ENCODE data around the gene CNR1.

The CNR1 gene

GRCh38 chr6:88119769-88120168 is 46.4 kb downstream of the CNR1 start:
- no peak for TF ChIP-seq ZFP3 (CRISPR knock-in tag; IDR thresholded peaks at IDR 0.05)
- no peak for TF ChIP-seq RARB (CRISPR knock-in tag; IDR thresholded peaks at IDR 0.05)
- no peak for TF ChIP-seq ISL1 (CRISPR knock-in tag; IDR thresholded peaks at IDR 0.05)
- TF ChIP-seq CSRNP3 (CRISPR knock-in tag; IDR thresholded peaks at IDR 0.05), result no peak
- TF ChIP-seq PPARA (CRISPR knock-in tag; IDR thresholded peaks at IDR 0.05; ENCODE audit: borderline replicate concordance), result no peak
- no peak for TF ChIP-seq CSDC2 (CRISPR knock-in tag; IDR thresholded peaks at IDR 0.05)
- TF ChIP-seq, protein P1, sequence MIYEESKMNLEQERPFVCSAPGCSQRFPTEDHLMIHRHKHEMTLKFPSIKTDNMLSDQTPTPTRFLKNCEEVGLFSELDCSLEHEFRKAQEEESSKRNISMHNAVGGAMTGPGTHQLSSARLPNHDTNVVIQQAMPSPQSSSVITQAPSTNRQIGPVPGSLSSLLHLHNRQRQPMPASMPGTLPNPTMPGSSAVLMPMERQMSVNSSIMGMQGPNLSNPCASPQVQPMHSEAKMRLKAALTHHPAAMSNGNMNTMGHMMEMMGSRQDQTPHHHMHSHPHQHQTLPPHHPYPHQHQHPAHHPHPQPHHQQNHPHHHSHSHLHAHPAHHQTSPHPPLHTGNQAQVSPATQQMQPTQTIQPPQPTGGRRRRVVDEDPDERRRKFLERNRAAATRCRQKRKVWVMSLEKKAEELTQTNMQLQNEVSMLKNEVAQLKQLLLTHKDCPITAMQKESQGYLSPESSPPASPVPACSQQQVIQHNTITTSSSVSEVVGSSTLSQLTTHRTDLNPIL (CRISPR knock-in tag; IDR thresholded peaks at IDR 0.05; ENCODE audit: low read depth), result no peak
- ATAC-seq, result no peak

GRCh38 chr6:88116276-88116675 is 49.9 kb downstream of the CNR1 start:
- no peak for TF ChIP-seq ISL1 (CRISPR knock-in tag; IDR thresholded peaks at IDR 0.05)
- no peak for TF ChIP-seq OSR1 (CRISPR knock-in tag; IDR thresholded peaks at IDR 0.05)
- TF ChIP-seq, protein P2, sequence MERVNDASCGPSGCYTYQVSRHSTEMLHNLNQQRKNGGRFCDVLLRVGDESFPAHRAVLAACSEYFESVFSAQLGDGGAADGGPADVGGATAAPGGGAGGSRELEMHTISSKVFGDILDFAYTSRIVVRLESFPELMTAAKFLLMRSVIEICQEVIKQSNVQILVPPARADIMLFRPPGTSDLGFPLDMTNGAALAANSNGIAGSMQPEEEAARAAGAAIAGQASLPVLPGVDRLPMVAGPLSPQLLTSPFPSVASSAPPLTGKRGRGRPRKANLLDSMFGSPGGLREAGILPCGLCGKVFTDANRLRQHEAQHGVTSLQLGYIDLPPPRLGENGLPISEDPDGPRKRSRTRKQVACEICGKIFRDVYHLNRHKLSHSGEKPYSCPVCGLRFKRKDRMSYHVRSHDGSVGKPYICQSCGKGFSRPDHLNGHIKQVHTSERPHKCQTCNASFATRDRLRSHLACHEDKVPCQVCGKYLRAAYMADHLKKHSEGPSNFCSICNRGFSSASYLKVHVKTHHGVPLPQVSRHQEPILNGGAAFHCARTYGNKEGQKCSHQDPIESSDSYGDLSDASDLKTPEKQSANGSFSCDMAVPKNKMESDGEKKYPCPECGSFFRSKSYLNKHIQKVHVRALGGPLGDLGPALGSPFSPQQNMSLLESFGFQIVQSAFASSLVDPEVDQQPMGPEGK (CRISPR knock-in tag; IDR thresholded peaks at IDR 0.05; ENCODE audit: borderline replicate concordance), result no peak
- TF ChIP-seq ZFP3 (CRISPR knock-in tag; IDR thresholded peaks at IDR 0.05), result no peak
- no peak for TF ChIP-seq ZNF565 (CRISPR knock-in tag; conservative IDR thresholded peaks at IDR 0.05; ENCODE audit: low read depth)
- TF ChIP-seq, protein P3, sequence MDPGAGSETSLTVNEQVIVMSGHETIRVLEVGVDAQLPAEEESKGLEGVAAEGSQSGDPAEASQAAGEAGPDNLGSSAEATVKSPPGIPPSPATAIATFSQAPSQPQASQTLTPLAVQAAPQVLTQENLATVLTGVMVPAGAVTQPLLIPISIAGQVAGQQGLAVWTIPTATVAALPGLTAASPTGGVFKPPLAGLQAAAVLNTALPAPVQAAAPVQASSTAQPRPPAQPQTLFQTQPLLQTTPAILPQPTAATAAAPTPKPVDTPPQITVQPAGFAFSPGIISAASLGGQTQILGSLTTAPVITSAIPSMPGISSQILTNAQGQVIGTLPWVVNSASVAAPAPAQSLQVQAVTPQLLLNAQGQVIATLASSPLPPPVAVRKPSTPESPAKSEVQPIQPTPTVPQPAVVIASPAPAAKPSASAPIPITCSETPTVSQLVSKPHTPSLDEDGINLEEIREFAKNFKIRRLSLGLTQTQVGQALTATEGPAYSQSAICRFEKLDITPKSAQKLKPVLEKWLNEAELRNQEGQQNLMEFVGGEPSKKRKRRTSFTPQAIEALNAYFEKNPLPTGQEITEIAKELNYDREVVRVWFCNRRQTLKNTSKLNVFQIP (CRISPR knock-in tag; IDR thresholded peaks at IDR 0.05; ENCODE audit: borderline replicate concordance, low read depth), result no peak
- TF ChIP-seq ZC3H10 (CRISPR knock-in tag; IDR thresholded peaks at IDR 0.05), result no peak
- no peak for TF ChIP-seq TOX (CRISPR knock-in tag; IDR thresholded peaks at IDR 0.05; ENCODE audit: borderline replicate concordance)

GRCh38 chr6:88115307-88115706 is 50.8 kb downstream of the CNR1 start:
- no peak for ATAC-seq
- TF ChIP-seq, protein P3 (CRISPR knock-in tag; IDR thresholded peaks at IDR 0.05; ENCODE audit: borderline replicate concordance, low read depth), result no peak
- TF ChIP-seq ISL1 (CRISPR knock-in tag; IDR thresholded peaks at IDR 0.05) (no peak), ZNF70 (CRISPR knock-in tag; IDR thresholded peaks at IDR 0.05) (no peak), RARB (CRISPR knock-in tag; IDR thresholded peaks at IDR 0.05) (no peak), SNAI2 (CRISPR knock-in tag; IDR thresholded peaks at IDR 0.05) (no peak), TOX (CRISPR knock-in tag; IDR thresholded peaks at IDR 0.05; ENCODE audit: borderline replicate concordance) (no peak), ARNTL (CRISPR knock-in tag; IDR thresholded peaks at IDR 0.05; ENCODE audit: borderline replicate concordance, low read depth) (no peak), PPARA (CRISPR knock-in tag; IDR thresholded peaks at IDR 0.05; ENCODE audit: borderline replicate concordance) (no peak), GLIS3 (CRISPR knock-in tag; IDR thresholded peaks at IDR 0.05) (no peak), ZC3H10 (CRISPR knock-in tag; IDR thresholded peaks at IDR 0.05) (no peak), ZNF565 (CRISPR knock-in tag; conservative IDR thresholded peaks at IDR 0.05; ENCODE audit: low read depth) (no peak), ZNF8 (CRISPR knock-in tag; IDR thresholded peaks at IDR 0.05) (no peak), CSDC2 (CRISPR knock-in tag; IDR thresholded peaks at IDR 0.05) (no peak)
- TF ChIP-seq, protein P2 (CRISPR knock-in tag; IDR thresholded peaks at IDR 0.05; ENCODE audit: borderline replicate concordance), result no peak

More at GRCh38 chr6:88116276-88116675, 49.9 kb downstream of the CNR1 start:
- ATAC-seq, result no peak

Data from SK-N-SH treated with all-trans-retinoic acid at 6 μM for 48 hours (cell line).